ENCODE data around the gene TUNAR. TPM values are rescaled to one million over a fixed set of nuclear protein-coding genes. Genes with fewer than 3 reads are reported as not detected.

The TUNAR gene
- total RNA-seq, 2 experiments from 2014 or later = 0.17 to 0.54 TPM

DNA sequence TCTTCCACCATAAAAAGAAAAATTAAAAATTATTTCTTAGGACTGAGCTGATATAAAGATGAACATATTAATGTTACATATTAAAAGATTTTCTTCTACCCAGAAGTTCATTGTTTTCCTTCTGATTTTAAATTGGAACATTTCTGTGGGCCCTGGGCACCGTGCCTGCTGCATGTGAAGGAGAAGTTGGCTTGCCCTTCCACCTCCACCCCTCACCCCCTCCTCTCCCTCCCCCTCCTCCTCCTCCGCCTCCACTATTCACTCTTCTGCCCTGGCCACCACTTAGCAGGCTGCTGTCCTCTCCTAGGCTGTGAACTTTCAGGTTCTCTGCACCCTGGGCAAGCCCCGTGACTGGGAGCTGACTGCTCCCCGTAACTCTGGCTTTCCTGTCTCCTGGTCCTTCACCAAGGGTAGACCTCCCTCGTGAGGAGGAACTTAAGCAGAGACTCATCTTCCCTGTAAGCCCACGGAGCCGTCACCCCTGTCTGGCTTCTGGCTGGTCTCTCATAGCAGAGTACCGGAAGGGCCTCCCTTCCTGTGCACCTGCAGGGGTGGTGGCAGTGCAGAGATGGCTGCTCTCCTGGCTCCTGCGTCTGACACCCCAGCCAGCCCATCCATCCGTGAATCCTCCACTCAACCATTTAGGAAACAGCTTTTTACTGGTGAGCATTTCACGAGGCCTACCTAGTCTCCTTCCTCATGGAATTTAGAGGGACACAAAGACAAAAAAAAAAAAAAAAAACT is 12.8 kb downstream of the TUNAR start:
- H3K4me3 ChIP-seq (ENCODE audit: low read depth, low read length, poor library complexity, severe bottlenecking) = peak overlapping the region; percentile 42
- no peaks in the 10 kb centered on the region for H3K9me3 ChIP-seq (ENCODE audit: low read length)
- no peaks in the 10 kb centered on the region for H3K36me3 ChIP-seq (ENCODE audit: insufficient read depth, low read length)
- ChIA-PET POLR2A (interaction anchor here (0.6 to 1.9 kb wide), 13 partner anchors 9 to 495 kb away, joined by 3 to 6 read pairs (median 3); no protein-coding TSS in a partner anchor), CTCF (ENCODE audit: unreplicated experiment) (interaction anchor here (0.9 kb wide), 1 partner anchor 9 kb away, joined by 3 read pairs; no protein-coding TSS in a partner anchor)
- H3K4me1 ChIP-seq (ENCODE audit: insufficient read depth, low read length, poor library complexity, severe bottlenecking) = peaks cover 67% of the 10 kb centered on the region
- H2AFZ ChIP-seq (ENCODE audit: low read length) = peak overlapping the region; percentile 52; the same call in 1 of the 2 replicates
- H3K27ac ChIP-seq (ENCODE audit: low read depth, low read length, poor library complexity, severe bottlenecking) = peak overlapping the region; percentile 87
- intact Hi-C loops (cut with micrococcal nuclease; ENCODE audit: unreplicated experiment) = loop anchor here (5.0 to 10.0 kb wide), 2 partner anchors 175 to 277 kb away; partner anchors contain the start of gene TCL1A
- H3K9me2 ChIP-seq (ENCODE audit: insufficient read depth, low read length) = no peaks in the 10 kb centered on the region
- no peaks in the 10 kb centered on the region for H4K20me1 ChIP-seq (ENCODE audit: insufficient read depth, low read length)
- DNase-seq (ENCODE audit: low spot score) = peak; percentile 96
- peak overlapping the region; percentile 90 for H3K4me2 ChIP-seq (ENCODE audit: low read length)
- no TSS peak for BruUV-seq (replicated peaks)
- no peaks in the 10 kb centered on the region for H3K79me2 ChIP-seq (ENCODE audit: insufficient read depth, low read depth, low read length)
- no peak for TF ChIP-seq EZH2phosphoT487 (IDR thresholded peaks at IDR 0.05; ENCODE audit: borderline replicate concordance, low read depth, low read length)
- TF ChIP-seq, protein P1, sequence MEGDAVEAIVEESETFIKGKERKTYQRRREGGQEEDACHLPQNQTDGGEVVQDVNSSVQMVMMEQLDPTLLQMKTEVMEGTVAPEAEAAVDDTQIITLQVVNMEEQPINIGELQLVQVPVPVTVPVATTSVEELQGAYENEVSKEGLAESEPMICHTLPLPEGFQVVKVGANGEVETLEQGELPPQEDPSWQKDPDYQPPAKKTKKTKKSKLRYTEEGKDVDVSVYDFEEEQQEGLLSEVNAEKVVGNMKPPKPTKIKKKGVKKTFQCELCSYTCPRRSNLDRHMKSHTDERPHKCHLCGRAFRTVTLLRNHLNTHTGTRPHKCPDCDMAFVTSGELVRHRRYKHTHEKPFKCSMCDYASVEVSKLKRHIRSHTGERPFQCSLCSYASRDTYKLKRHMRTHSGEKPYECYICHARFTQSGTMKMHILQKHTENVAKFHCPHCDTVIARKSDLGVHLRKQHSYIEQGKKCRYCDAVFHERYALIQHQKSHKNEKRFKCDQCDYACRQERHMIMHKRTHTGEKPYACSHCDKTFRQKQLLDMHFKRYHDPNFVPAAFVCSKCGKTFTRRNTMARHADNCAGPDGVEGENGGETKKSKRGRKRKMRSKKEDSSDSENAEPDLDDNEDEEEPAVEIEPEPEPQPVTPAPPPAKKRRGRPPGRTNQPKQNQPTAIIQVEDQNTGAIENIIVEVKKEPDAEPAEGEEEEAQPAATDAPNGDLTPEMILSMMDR (conservative IDR thresholded peaks at IDR 0.05; ENCODE audit: low read length) = no peak

DNA sequence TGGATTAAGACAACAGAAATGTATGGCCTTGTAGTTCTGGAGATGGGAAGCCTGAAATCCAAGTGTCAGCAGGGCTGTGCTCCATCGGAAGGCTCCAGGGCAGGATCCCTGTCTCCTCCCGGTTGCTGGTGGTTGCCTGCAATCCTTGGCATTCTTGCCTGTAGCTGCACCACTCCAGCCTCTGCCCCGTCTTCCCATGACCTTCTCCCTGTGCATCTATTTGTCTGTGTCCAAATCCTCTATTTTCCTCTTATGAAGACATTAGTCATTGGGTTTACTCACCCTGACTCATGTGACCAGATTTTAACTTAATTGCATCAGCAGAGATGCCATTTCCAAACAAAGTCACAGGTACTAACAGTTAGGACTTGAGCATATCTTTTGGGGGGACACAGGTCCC is 15.1 kb downstream of the TUNAR start:
- intact Hi-C loops (cut with micrococcal nuclease; ENCODE audit: unreplicated experiment) = no loop called here
- Histone ChIP-seq H3K79me2 (ENCODE audit: insufficient read depth, low read depth, low read length) (no peaks in the 10 kb centered on the region), H2AFZ (ENCODE audit: low read length) (no peak overlapping the region), H3K4me2 (ENCODE audit: low read length) (no peak overlapping the region), H3K36me3 (ENCODE audit: insufficient read depth, low read length) (no peaks in the 10 kb centered on the region), H3K9me3 (ENCODE audit: low read length) (no peaks in the 10 kb centered on the region), H3K27ac (ENCODE audit: low read depth, low read length, poor library complexity, severe bottlenecking) (no peak overlapping the region), H3K4me3 (ENCODE audit: low read depth, low read length, poor library complexity, severe bottlenecking) (no peak overlapping the region), H3K9me2 (ENCODE audit: insufficient read depth, low read length) (no peaks in the 10 kb centered on the region), H4K20me1 (ENCODE audit: insufficient read depth, low read length) (no peaks in the 10 kb centered on the region), H3K4me1 (ENCODE audit: insufficient read depth, low read length, poor library complexity, severe bottlenecking) (peaks cover 70% of the 10 kb centered on the region)
- ChIA-PET POLR2A (no interaction called here), CTCF (ENCODE audit: unreplicated experiment) (no interaction called here)
- BruUV-seq (replicated peaks) = no TSS peak
- no peak for TF ChIP-seq EZH2phosphoT487 (IDR thresholded peaks at IDR 0.05; ENCODE audit: borderline replicate concordance, low read depth, low read length)
- TF ChIP-seq, protein P1 (conservative IDR thresholded peaks at IDR 0.05; ENCODE audit: low read length) = no peak
- no peak for DNase-seq (ENCODE audit: low spot score)

DNA sequence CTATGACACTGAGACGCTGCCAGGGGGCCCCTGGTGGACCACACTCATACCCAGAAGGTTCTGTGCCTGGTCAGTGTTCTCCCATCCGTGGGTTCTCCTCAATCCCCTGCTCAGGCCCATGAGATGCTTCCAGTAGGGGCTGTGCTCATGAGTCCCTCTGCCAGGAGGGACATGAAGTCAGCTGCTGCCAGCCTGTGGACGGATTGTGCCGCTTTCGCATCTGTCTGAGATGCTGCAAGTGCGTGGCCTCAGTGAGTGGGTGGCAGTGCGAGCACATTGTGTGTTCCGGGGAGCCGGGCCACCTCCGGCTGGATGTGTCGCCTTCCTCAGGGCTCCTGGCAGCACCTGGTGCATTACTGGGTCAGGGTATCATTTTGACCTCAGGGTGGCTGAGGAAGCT is 15.5 kb downstream of the TUNAR start:
- H3K4me2 ChIP-seq (ENCODE audit: low read length) = no peak overlapping the region
- ChIA-PET CTCF (ENCODE audit: unreplicated experiment) (no interaction called here), POLR2A (no interaction called here)
- H3K4me3 ChIP-seq (ENCODE audit: low read depth, low read length, poor library complexity, severe bottlenecking) = no peak overlapping the region
- no peaks in the 10 kb centered on the region for H3K79me2 ChIP-seq (ENCODE audit: insufficient read depth, low read depth, low read length)
- no peaks in the 10 kb centered on the region for H3K9me2 ChIP-seq (ENCODE audit: insufficient read depth, low read length)
- H4K20me1 ChIP-seq (ENCODE audit: insufficient read depth, low read length) = no peaks in the 10 kb centered on the region
- no peak for DNase-seq (ENCODE audit: low spot score)
- TF ChIP-seq, protein P1 (conservative IDR thresholded peaks at IDR 0.05; ENCODE audit: low read length) = no peak
- TF ChIP-seq EZH2phosphoT487 (IDR thresholded peaks at IDR 0.05; ENCODE audit: borderline replicate concordance, low read depth, low read length) = no peak
- no peaks in the 10 kb centered on the region for H3K36me3 ChIP-seq (ENCODE audit: insufficient read depth, low read length)
- BruUV-seq (replicated peaks) = no TSS peak
- intact Hi-C loops (cut with micrococcal nuclease; ENCODE audit: unreplicated experiment) = no loop called here
- no peak overlapping the region for H2AFZ ChIP-seq (ENCODE audit: low read length)
- no peak overlapping the region for H3K27ac ChIP-seq (ENCODE audit: low read depth, low read length, poor library complexity, severe bottlenecking)
- peaks cover 66% of the 10 kb centered on the region for H3K4me1 ChIP-seq (ENCODE audit: insufficient read depth, low read length, poor library complexity, severe bottlenecking)
- H3K9me3 ChIP-seq (ENCODE audit: low read length) = no peaks in the 10 kb centered on the region

All from OCI-LY7 (cell line).